ENCODE measurements around the gene C9orf153. TPM values are rescaled to one million over a fixed set of nuclear protein-coding genes. Genes with fewer than 3 reads are reported as not detected.

The C9orf153 gene
- total RNA-seq, 1 donor from 2014 or later, result 0.38 TPM

- Histone ChIP-seq H3K4me1 (no peaks in the 10 kb centered on the region), H3K27ac (replicated peaks) (no peak overlapping the region), H3K27me3 (ENCODE audit: low read depth) (no peaks in the 10 kb centered on the region), H3K9me3 (replicated peaks) (peaks cover 8% of the 10 kb centered on the region), H3K4me3 (no peak overlapping the region), H3K36me3 (no peaks in the 10 kb centered on the region)
- intact Hi-C loops (cut with micrococcal nuclease), result no loop called here
- DNase-seq, result no peak
- TF ChIP-seq, protein P1, sequence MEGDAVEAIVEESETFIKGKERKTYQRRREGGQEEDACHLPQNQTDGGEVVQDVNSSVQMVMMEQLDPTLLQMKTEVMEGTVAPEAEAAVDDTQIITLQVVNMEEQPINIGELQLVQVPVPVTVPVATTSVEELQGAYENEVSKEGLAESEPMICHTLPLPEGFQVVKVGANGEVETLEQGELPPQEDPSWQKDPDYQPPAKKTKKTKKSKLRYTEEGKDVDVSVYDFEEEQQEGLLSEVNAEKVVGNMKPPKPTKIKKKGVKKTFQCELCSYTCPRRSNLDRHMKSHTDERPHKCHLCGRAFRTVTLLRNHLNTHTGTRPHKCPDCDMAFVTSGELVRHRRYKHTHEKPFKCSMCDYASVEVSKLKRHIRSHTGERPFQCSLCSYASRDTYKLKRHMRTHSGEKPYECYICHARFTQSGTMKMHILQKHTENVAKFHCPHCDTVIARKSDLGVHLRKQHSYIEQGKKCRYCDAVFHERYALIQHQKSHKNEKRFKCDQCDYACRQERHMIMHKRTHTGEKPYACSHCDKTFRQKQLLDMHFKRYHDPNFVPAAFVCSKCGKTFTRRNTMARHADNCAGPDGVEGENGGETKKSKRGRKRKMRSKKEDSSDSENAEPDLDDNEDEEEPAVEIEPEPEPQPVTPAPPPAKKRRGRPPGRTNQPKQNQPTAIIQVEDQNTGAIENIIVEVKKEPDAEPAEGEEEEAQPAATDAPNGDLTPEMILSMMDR (IDR thresholded peaks at IDR 0.05; ENCODE audit: borderline replicate concordance), result no peak
Measured at GRCh38 chr9:86250123-86250522, 9.3 kb downstream of the C9orf153 start.

DNA sequence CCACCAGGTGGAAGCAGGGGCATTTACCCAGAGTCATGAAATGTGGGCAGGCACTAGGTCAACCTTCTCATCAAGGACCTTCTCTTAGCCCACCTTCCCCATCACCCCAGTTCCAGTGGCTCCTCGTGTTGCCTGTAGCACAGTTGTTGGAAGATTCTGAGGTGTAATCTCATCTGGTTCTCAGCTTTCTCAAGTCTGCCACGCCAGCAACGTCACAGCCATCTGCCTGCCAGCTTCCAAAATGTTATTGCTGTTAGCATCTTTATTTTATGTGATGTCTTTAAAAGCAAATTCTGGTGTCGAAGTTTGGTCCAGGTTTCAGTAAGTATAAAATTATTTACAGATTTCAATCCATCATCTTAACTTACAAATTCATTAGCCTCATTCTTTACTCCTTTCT is 10.7 kb downstream of the C9orf153 start:
- H3K9me3 ChIP-seq (replicated peaks), result peaks cover 8% of the 10 kb centered on the region
- intact Hi-C loops (cut with micrococcal nuclease), result no loop called here
- no peaks in the 10 kb centered on the region for H3K27me3 ChIP-seq (ENCODE audit: low read depth)
- H3K27ac ChIP-seq (replicated peaks), result no peak overlapping the region
- DNase-seq, result no peak
- no peaks in the 10 kb centered on the region for H3K36me3 ChIP-seq
- H3K4me3 ChIP-seq, result no peak overlapping the region
- TF ChIP-seq, protein P1 (IDR thresholded peaks at IDR 0.05; ENCODE audit: borderline replicate concordance), result no peak
- no peaks in the 10 kb centered on the region for H3K4me1 ChIP-seq

GRCh38 chr9:86246752-86247161 is 12.7 kb downstream of the C9orf153 start:
- intact Hi-C loops (cut with micrococcal nuclease), result no loop called here
- H3K4me3 ChIP-seq, result peak overlapping the region; percentile 32
- DNase-seq, result peak; percentile 38

GRCh38 chr9:86242071-86242470 is 17.4 kb downstream of the C9orf153 start:
- Histone ChIP-seq H3K4me3 (no peak overlapping the region), H3K27ac (replicated peaks) (peak overlapping the region; percentile 53), H3K36me3 (no peaks in the 10 kb centered on the region), H3K4me1 (peaks cover 9% of the 10 kb centered on the region), H3K9me3 (replicated peaks) (no peaks in the 10 kb centered on the region), H3K27me3 (ENCODE audit: low read depth) (no peaks in the 10 kb centered on the region)
- DNase-seq, result no peak
- TF ChIP-seq, protein P1 (IDR thresholded peaks at IDR 0.05; ENCODE audit: borderline replicate concordance), result no peak
- intact Hi-C loops (cut with micrococcal nuclease), result no loop called here

More at GRCh38 chr9:86246752-86247161, 12.7 kb downstream of the C9orf153 start:
- Histone ChIP-seq H3K27ac (replicated peaks) (peak overlapping the region; percentile 59), H3K36me3 (no peaks in the 10 kb centered on the region), H3K9me3 (replicated peaks) (no peaks in the 10 kb centered on the region), H3K27me3 (ENCODE audit: low read depth) (no peaks in the 10 kb centered on the region), H3K4me1 (peaks cover 8% of the 10 kb centered on the region)
- TF ChIP-seq, protein P1 (IDR thresholded peaks at IDR 0.05; ENCODE audit: borderline replicate concordance), result peak; percentile 38

DNA sequence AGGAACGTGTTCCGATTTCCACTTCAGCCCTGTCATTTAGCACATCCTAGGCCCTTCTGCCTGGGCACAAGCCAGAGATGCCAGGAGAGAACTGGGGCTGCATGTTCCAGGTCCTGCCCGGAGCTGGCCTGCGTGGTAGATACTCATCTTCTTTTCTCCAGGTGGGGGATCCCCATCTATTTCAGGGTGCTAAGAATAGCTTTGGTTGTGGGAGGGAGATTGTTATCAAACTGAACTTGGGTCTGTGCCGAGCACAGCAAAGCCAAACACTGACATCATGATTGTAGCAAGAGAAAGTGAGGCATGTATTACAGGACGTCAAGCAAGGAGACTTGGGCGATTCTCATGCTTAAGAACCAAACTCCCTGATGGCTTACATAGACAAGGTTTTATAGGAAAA is 18.2 kb downstream of the C9orf153 start:
- Histone ChIP-seq H3K27me3 (ENCODE audit: low read depth) (no peaks in the 10 kb centered on the region), H3K9me3 (replicated peaks) (no peaks in the 10 kb centered on the region), H3K36me3 (no peaks in the 10 kb centered on the region), H3K4me1 (peaks cover 9% of the 10 kb centered on the region), H3K4me3 (no peak overlapping the region), H3K27ac (replicated peaks) (peak overlapping the region; percentile 53)
- intact Hi-C loops (cut with micrococcal nuclease), result no loop called here
- TF ChIP-seq, protein P1 (IDR thresholded peaks at IDR 0.05; ENCODE audit: borderline replicate concordance), result no peak
- DNase-seq, result no peak
